C4-2B (cell line): ENCODE measurements around the gene ITGB3BP.

Experiments
- H3K27ac ChIP-seq: fragments of 450-650 bp; 2 replicates; pipeline ENCODE4 v1.5.1; 2017
- CTCF ChIP-seq: fragments of 450-650 bp; conservative IDR thresholded peaks from 2 replicates; pipeline ENCODE4 v1.5.1; 2017; ENCODE audit warnings: mild to moderate bottlenecking
- ZFX ChIP-seq: fragments of 450-650 bp; IDR thresholded peaks from 2 replicates; pipeline ENCODE4 v1.6.1; 2017

Gene ITGB3BP

GRCh38 chr1:63534406-63534805 is 11.4 kb upstream of the ITGB3BP start:
- no peak overlapping the region for H3K27ac ChIP-seq
- no peak for TF ChIP-seq CTCF
- TF ChIP-seq ZFX: no peak

- TF ChIP-seq CTCF (no peak), ZFX (no peak)
- no peak overlapping the region for H3K27ac ChIP-seq
Observed at GRCh38 chr1:63533931-63534330, 10.9 kb upstream of the ITGB3BP start.

GRCh38 chr1:63532727-63533126 is 9.7 kb upstream of the ITGB3BP start:
- TF ChIP-seq CTCF (no peak), ZFX (no peak)
- H3K27ac ChIP-seq: no peak overlapping the region

- no peak for TF ChIP-seq CTCF
- TF ChIP-seq ZFX: no peak
- no peak overlapping the region for H3K27ac ChIP-seq
Observed at GRCh38 chr1:63524201-63524600, 1.2 kb upstream of the ITGB3BP start.

- TF ChIP-seq CTCF (no peak), ZFX (no peak)
Observed at GRCh38 chr1:63523738-63524137, 713 bp upstream of the ITGB3BP start.

GRCh38 chr1:63516629-63517028 is 6.4 kb downstream of the ITGB3BP start:
- no peak overlapping the region for H3K27ac ChIP-seq
- TF ChIP-seq CTCF: no peak
- no peak for TF ChIP-seq ZFX

More at GRCh38 chr1:63523738-63524137, 713 bp upstream of the ITGB3BP start:
- H3K27ac ChIP-seq: peak overlapping the region; percentile 76

GRCh38 chr1:63512584-63512983 is 10.4 kb downstream of the ITGB3BP start:
- TF ChIP-seq CTCF (no peak), ZFX (no peak)
- no peak overlapping the region for H3K27ac ChIP-seq
